ENCODE data around the gene B4GALNT3. TPM values are rescaled to one million over a fixed set of nuclear protein-coding genes. Genes with fewer than 3 reads are reported as not detected.

B4GALNT3 gene
- total RNA-seq, 1 experiment from 2014 or later = 15.5 TPM

DNA sequence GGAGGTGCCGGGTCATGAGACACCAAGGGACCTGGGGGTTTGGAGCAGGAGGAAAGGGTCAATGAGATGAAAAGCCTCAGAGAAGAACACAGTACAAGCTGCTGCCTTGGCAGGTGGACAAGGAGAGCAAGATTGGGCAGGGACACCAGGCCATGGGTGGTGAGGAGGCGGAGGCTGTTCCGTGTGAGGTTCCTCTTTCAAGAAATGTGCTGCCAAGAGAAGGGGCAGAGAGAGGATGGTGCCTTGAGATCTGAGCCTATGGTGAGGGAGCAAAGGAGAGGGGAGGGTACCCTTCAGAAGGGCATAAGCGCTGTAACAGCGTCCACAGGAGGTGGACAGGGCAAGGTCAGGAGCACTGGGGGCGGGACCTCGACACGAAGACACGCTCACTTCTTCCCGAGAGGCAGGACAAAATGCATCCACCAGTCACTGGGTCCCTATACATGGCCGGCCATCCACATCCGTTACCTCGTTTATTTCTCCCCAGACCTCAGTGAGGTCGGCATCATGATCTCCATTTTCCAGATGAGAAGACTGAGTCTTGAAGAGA lies 100.2 kb downstream of the B4GALNT3 start:
- no peaks in the 10 kb centered on the region; the same call in 1 of the 2 replicates for H3K27me3 ChIP-seq (ENCODE audit: control insufficient read depth, insufficient read depth, low read length)
- DNase-seq = no peak
- H3K36me3 ChIP-seq (replicated peaks; ENCODE audit: control insufficient read depth, insufficient read depth, low read length) = no peaks in the 10 kb centered on the region
- no peak overlapping the region for H3K4me3 ChIP-seq (ENCODE audit: insufficient read depth, low read depth, low read length)

GRCh38 chr12:560691-561390 lies 101.1 kb downstream of the B4GALNT3 start:
- H3K4me3 ChIP-seq (ENCODE audit: insufficient read depth, low read depth, low read length) = no peak overlapping the region
- no peak for DNase-seq
- no peaks in the 10 kb centered on the region; the same call in 1 of the 2 replicates for H3K27me3 ChIP-seq (ENCODE audit: control insufficient read depth, insufficient read depth, low read length)

DNA sequence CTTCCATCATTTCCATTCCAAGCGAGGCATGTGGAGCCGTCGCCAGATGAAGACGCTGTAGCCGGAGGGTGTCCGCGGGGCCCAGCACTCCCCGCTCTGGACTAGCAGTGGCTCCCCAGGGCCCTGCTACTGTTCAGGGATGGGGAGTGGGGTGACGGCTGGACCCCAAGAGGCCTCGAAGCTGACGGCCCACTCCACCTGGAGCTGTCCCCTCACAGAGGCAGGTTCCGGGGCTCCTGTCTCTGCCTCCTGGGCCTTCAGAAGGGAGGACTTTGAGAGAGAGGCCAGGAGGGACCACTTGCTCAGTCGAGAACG lies 101.6 kb downstream of the B4GALNT3 start:
- H3K4me3 ChIP-seq (ENCODE audit: insufficient read depth, low read depth, low read length) = no peak overlapping the region
- H3K27me3 ChIP-seq (ENCODE audit: control insufficient read depth, insufficient read depth, low read length) = no peaks in the 10 kb centered on the region; the same call in 1 of the 2 replicates
- H3K36me3 ChIP-seq (replicated peaks; ENCODE audit: control insufficient read depth, insufficient read depth, low read length) = no peaks in the 10 kb centered on the region
- no peak for DNase-seq

More at GRCh38 chr12:560691-561390, 101.1 kb downstream of the B4GALNT3 start:
- H3K36me3 ChIP-seq (replicated peaks; ENCODE audit: control insufficient read depth, insufficient read depth, low read length) = no peaks in the 10 kb centered on the region

DNA sequence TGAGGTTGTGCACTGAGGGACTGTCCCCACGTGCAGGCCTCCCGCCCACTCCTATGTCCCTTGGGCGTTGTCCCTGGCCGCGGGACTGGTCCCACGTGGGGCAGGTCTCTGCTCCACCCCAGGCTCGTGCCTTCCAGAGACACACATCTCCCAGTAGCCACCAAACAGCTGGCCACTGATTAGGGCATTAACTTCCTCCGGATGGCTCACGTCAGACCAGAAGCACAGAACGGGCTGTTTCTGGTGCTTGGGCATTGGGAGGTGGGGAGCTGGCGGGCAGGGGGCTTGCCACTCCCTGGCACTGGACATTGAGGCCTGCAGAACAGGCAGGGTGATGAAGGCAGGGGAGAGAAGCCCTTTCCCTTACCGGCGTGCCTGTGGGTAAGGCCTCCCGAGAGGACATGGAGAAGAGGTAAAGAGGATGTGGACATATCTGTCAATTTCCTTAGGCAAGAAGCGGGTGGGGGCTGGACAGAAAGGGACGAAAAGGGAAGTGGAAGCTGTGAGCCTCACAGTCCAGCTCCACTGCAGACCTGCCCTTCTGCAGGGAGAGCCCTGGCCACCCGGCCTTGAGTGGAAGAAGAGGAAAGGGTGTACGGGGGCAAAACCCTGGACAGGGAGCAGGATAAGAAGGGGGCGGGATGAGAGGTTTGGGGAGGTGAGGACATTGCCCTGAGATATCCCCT lies 102.3 kb downstream of the B4GALNT3 start:
- Histone ChIP-seq H3K36me3 (replicated peaks; ENCODE audit: control insufficient read depth, insufficient read depth, low read length) (no peaks in the 10 kb centered on the region), H3K4me3 (ENCODE audit: insufficient read depth, low read depth, low read length) (no peak overlapping the region), H3K27me3 (ENCODE audit: control insufficient read depth, insufficient read depth, low read length) (no peaks in the 10 kb centered on the region; the same call in 1 of the 2 replicates)
- no peak for DNase-seq

GRCh38 chr12:562634-563033 lies 102.9 kb downstream of the B4GALNT3 start:
- DNase-seq = no peak
- no peaks in the 10 kb centered on the region for H3K36me3 ChIP-seq (replicated peaks; ENCODE audit: control insufficient read depth, insufficient read depth, low read length)
- no peaks in the 10 kb centered on the region; the same call in 1 of the 2 replicates for H3K27me3 ChIP-seq (ENCODE audit: control insufficient read depth, insufficient read depth, low read length)
- H3K4me3 ChIP-seq (ENCODE audit: insufficient read depth, low read depth, low read length) = no peak overlapping the region

- no peaks in the 10 kb centered on the region for H3K36me3 ChIP-seq (replicated peaks; ENCODE audit: control insufficient read depth, insufficient read depth, low read length)
- no peak overlapping the region for H3K4me3 ChIP-seq (ENCODE audit: insufficient read depth, low read depth, low read length)
- no peak for DNase-seq
- H3K27me3 ChIP-seq (ENCODE audit: control insufficient read depth, insufficient read depth, low read length) = no peaks in the 10 kb centered on the region
Measured at GRCh38 chr12:563250-563781, 103.6 kb downstream of the B4GALNT3 start.

DNA sequence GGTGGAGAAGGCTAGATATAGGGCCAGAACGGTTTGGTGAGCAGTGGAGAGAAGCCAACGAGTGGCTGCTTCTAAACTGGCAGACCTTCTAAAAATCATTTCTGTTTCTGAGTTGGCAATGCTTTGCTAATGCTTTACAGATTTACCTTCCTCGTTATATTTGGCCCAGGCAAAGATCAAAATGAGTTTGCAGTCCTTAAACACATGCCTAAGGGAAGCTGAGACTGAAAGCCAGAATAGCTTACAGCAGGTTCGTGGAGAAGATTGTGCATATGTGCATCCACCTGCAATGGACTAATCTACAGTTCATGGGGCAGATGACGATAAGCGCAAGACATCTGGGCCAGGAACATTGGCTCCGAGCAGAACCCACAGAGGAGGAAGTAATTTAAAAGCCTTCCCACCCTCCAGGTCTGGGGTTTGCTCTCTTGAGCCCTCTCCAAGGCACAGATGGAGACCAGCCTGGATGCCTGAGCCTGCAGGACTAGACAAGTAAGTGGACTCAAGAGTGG lies 104.1 kb downstream of the B4GALNT3 start:
- Histone ChIP-seq H3K36me3 (replicated peaks; ENCODE audit: control insufficient read depth, insufficient read depth, low read length) (no peaks in the 10 kb centered on the region), H3K4me3 (ENCODE audit: insufficient read depth, low read depth, low read length) (no peak overlapping the region), H3K27me3 (ENCODE audit: control insufficient read depth, insufficient read depth, low read length) (no peaks in the 10 kb centered on the region)
- DNase-seq = no peak

DNA sequence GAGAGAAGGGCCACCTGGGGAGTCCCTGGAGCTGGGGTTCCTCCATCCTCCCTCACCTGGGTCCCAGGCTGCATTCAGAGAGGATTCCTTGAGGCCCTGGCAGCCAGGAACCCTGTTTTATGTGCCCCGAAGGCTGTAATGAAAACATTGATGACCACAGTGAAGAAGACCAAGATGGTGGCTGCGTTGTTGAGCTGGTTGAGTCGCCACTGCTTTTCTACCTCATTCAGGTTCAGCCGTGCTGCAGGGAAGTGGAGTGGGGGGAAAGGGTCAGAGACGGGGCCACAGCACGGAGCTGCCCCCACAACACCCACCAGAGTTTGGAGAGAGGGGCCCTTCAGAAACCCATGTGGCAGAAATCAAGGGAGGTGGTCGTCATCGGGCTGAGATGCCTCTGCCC lies 105.4 kb downstream of the B4GALNT3 start:
- Histone ChIP-seq H3K27me3 (ENCODE audit: control insufficient read depth, insufficient read depth, low read length) (no peaks in the 10 kb centered on the region; the same call in 1 of the 2 replicates), H3K4me3 (ENCODE audit: insufficient read depth, low read depth, low read length) (no peak overlapping the region), H3K36me3 (replicated peaks; ENCODE audit: control insufficient read depth, insufficient read depth, low read length) (no peaks in the 10 kb centered on the region)
- DNase-seq = no peak

- Histone ChIP-seq H3K36me3 (replicated peaks; ENCODE audit: control insufficient read depth, insufficient read depth, low read length) (no peaks in the 10 kb centered on the region), H3K4me3 (ENCODE audit: insufficient read depth, low read depth, low read length) (no peak overlapping the region), H3K27me3 (ENCODE audit: control insufficient read depth, insufficient read depth, low read length) (no peaks in the 10 kb centered on the region; the same call in 1 of the 2 replicates)
- no peak for DNase-seq
Measured at GRCh38 chr12:565589-566105, 105.9 kb downstream of the B4GALNT3 start.

- H3K36me3 ChIP-seq (replicated peaks; ENCODE audit: control insufficient read depth, insufficient read depth, low read length) = no peaks in the 10 kb centered on the region
- no peak overlapping the region for H3K4me3 ChIP-seq (ENCODE audit: insufficient read depth, low read depth, low read length)
- no peaks in the 10 kb centered on the region; the same call in 1 of the 2 replicates for H3K27me3 ChIP-seq (ENCODE audit: control insufficient read depth, insufficient read depth, low read length)
- DNase-seq = no peak
Measured at GRCh38 chr12:568486-568885, 108.7 kb downstream of the B4GALNT3 start.

DNA sequence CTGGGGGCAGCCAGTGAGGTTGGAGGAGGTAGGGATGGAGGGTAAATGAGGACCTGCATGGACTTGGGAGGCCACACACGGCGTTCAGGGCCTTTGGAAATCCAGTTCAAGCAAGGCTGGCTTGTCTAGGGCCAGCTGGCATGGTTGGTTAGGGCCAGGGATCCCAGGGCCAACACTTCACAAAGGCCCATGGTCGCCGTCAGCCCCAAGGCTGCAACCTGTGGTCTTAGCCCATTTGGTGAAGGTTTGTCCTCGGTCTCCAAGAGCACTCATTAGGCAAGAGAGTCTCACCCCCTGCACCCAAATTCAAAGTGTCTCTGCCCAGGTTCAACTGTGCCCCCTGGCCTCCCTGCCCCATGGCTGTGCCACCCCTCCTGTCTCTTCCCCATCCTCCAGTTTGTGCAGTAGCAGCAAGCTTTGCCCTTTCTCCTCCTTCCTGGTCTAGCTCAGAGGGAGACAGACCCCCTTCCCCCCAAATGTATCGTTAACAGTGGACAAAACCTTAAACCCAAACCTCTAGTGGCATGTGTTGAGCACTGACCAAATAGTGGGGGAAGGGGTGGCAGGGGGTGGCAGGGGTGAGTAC lies 109.4 kb downstream of the B4GALNT3 start:
- Histone ChIP-seq H3K27me3 (ENCODE audit: control insufficient read depth, insufficient read depth, low read length) (no peaks in the 10 kb centered on the region; the same call in 1 of the 2 replicates), H3K4me3 (ENCODE audit: insufficient read depth, low read depth, low read length) (no peak overlapping the region), H3K36me3 (replicated peaks; ENCODE audit: control insufficient read depth, insufficient read depth, low read length) (no peaks in the 10 kb centered on the region)
- DNase-seq = no peak

DNA sequence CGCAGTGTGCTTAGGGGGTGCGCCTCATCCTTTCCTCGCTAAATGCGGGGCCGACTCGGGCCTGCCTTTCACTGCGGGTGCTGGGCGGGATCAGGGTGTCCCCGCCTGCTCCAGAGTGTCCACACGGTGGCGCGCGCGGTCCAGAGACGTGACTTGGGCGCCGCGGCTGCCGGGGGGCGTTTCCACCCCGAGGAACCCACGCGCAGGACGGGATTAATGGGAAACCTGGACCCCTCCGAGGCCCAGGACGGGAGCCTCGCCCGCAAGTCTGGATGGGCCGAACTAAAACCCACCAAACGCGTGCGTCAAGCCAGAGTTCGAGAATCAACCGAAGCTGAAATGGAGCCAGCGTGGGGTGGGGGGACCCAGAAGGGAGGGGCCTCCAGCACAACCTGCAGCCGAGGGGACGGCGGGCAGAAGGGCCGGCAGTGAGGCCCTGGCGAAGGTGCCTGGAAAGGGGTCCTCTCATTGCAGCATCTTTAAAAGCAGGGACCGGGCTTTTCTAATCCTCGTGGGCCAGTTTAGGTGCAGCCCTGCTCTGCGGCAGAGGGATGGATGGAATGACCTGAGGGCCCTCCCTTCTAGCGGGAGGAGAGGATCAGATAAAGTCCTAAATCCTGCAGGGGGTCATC lies 110.2 kb downstream of the B4GALNT3 start:
- peak; percentile 98 for DNase-seq
- no peaks in the 10 kb centered on the region; the same call in 1 of the 2 replicates for H3K27me3 ChIP-seq (ENCODE audit: control insufficient read depth, insufficient read depth, low read length)

GRCh38 chr12:570435-570920 lies 110.7 kb downstream of the B4GALNT3 start:
- no peaks in the 10 kb centered on the region for H3K36me3 ChIP-seq (replicated peaks; ENCODE audit: control insufficient read depth, insufficient read depth, low read length)
- peak; percentile 96 for DNase-seq
- peak overlapping the region; percentile 69 for H3K4me3 ChIP-seq (ENCODE audit: insufficient read depth, low read depth, low read length)
- no peaks in the 10 kb centered on the region; the same call in 1 of the 2 replicates for H3K27me3 ChIP-seq (ENCODE audit: control insufficient read depth, insufficient read depth, low read length)

More for the DNA sequence above, 110.2 kb downstream of the B4GALNT3 start:
- Histone ChIP-seq H3K36me3 (replicated peaks; ENCODE audit: control insufficient read depth, insufficient read depth, low read length) (no peaks in the 10 kb centered on the region), H3K4me3 (ENCODE audit: insufficient read depth, low read depth, low read length) (peak overlapping the region; percentile 69)

Measured in H7 (cell line).